Kidney epithelial cell (primary cell): Measurements from ENCODE around the gene FOXR1. TPM values are rescaled to one million over a fixed set of nuclear protein-coding genes. Genes with fewer than 3 reads are reported as not detected.

ENCODE experiments used
- DNase-seq: peaks from one replicate; pipeline ENCODE4 v3.0.0-alpha.2; 2010; ENCODE audit warnings: low read depth
- H3K27me3 ChIP-seq: 2 replicates; pipeline ENCODE4 v1.6.0; 2011; ENCODE audit warnings: low read length; ENCODE audit not compliant: control insufficient read depth, insufficient read depth
- H3K36me3 ChIP-seq: 2 replicates; pipeline ENCODE4 v1.5.1; 2011; ENCODE audit warnings: low read length; ENCODE audit not compliant: control insufficient read depth, insufficient read depth
- H3K4me3 ChIP-seq: 2 replicates; pipeline ENCODE4 v1.5.1; 2011; ENCODE audit warnings: low read depth, mild to moderate bottlenecking, control low read depth, low read length
- total RNA-seq: library from RNA; depleted of rRNA; stranded (reverse); fragments of >200 nt; gene quantifications from 2 replicates; pipeline ENCODE4 v1.2.3, GENCODE V29; 2015
- TF ChIP-seq, protein P1 (sequence below): IDR thresholded peaks from 2 replicates; pipeline ENCODE4 v1.5.1; 2011; ENCODE audit warnings: mild to moderate bottlenecking, moderate library complexity, low read length, control low read depth, inconsistent platforms; ENCODE audit not compliant: insufficient read depth, poor library complexity, severe bottlenecking

The FOXR1 gene
- total RNA-seq, 1 donor from 2014 or later = not detected

DNA sequence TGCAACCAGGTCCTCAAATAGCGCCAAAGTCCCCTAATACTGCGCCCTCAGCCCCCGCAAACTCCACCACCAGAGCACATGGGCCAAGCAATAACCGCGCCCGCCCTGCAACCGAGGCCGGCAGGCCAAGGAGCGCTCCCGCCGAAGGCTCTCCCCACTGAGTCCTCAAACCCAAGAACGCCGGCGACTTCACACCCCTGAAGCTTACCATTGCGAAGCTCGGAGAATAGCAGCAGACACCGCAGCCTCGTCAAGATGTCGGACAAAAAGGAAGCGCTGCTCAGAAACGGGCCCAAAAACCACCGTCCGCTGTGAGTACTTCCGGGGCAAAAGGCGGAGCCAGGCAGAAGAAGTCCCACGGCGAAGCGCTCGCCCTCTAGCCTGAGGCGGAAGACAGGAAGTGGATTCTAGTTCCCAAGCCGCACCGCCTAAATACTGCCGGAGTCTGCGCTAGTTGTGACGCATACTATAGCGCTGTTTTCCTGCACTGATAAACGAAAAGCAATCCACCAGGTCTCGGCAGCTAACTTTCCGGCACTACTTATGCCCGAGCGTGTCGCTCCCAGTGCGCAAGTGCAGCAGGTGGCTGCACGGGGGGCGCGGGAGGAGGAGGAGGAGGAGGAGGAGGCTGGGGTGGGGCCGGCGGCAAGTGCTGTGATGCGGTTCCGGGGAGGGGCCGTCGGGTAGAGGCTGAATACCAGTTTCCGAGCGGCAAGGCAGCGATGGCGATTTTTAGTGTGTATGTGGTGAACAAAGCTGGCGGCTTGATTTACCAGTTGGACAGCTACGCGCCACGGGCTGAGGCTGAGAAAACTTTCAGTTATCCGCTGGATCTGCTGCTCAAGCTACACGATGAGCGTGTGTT is 46.7 kb downstream of the FOXR1 start, which contains the start of the genes RPS25 and TRAPPC4:
Gene RPS25, minus strand, starts transcription at position 270 of the 865 bp plus-strand sequence. Its CDS starts 59 bp downstream, at position 211.
Gene TRAPPC4, plus strand, starts transcription at position 693 of the 865 bp plus-strand sequence. Its CDS starts 30 bp downstream, at position 723.
- peak; percentile 89 for DNase-seq
- TF ChIP-seq, protein P1, sequence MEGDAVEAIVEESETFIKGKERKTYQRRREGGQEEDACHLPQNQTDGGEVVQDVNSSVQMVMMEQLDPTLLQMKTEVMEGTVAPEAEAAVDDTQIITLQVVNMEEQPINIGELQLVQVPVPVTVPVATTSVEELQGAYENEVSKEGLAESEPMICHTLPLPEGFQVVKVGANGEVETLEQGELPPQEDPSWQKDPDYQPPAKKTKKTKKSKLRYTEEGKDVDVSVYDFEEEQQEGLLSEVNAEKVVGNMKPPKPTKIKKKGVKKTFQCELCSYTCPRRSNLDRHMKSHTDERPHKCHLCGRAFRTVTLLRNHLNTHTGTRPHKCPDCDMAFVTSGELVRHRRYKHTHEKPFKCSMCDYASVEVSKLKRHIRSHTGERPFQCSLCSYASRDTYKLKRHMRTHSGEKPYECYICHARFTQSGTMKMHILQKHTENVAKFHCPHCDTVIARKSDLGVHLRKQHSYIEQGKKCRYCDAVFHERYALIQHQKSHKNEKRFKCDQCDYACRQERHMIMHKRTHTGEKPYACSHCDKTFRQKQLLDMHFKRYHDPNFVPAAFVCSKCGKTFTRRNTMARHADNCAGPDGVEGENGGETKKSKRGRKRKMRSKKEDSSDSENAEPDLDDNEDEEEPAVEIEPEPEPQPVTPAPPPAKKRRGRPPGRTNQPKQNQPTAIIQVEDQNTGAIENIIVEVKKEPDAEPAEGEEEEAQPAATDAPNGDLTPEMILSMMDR = no peak
- H3K27me3 ChIP-seq = no peaks in the 10 kb centered on the region
- H3K4me3 ChIP-seq = peak within 1 kb of the TSS; percentile 75
- no peaks in the 10 kb centered on the region for H3K36me3 ChIP-seq

DNA sequence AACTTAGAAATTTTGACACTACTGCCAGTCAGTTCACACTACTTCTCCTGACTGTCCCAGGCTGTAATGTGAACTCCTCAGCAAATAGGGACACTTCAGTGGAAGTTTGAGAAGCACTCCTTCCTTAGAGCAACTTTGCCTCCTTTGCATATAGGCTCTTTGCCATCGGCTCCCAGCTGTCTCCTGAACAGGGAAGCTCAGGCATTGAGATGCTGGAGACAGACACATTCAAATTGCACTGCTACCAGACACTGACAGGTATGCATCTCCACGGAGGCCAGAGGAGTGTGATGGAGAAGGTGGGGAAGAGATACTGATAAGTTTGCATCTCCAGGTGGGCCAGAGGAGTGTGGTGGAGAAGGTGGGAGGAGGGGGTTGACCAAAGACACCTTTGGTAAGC is 48.4 kb downstream of the FOXR1 start:
- H3K27me3 ChIP-seq = no peaks in the 10 kb centered on the region
- no peak for DNase-seq
- no peaks in the 10 kb centered on the region for H3K36me3 ChIP-seq
- H3K4me3 ChIP-seq = no peak overlapping the region
- TF ChIP-seq, protein P1 = no peak

DNA sequence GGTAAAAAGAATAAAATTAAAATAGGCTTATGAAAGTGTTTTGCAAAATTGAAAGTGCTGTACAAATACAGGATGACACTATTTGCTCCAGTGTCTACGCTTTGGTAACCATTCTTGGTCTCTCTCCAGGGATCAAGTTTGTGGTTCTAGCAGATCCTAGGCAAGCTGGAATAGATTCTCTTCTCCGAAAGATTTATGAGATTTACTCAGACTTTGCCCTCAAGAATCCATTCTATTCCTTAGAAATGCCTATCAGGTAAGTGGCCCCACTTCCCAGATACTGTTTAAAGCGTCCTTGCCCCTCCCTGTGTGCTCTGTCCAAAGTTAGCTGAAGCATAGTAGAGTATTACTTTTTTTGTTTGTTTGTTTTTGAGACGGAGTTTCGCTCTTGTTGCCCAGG is 50.1 kb downstream of the FOXR1 start:
- TF ChIP-seq, protein P1 = no peak

DNA sequence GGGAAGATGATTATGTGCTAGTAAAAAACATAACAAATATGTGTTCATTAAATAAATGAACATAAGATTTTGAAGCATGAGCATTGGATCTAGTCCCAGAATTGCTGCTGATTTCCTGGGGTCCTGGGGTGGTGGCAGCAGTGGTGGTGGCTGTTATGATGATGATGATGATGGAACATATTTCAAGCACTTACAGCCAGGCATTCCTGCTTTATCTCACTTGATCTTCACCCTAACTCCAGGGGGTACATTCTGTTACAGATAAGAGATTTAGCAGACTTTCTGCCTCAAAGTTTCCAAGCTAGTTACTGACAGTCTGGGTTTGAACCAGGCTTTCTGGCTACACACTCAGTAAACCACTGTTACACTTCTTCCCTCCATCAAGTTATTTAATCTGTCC is 52.2 kb downstream of the FOXR1 start:
- no peak for DNase-seq
- TF ChIP-seq, protein P1 = no peak
- Histone ChIP-seq H3K36me3 (peaks cover 2% of the 10 kb centered on the region), H3K27me3 (no peaks in the 10 kb centered on the region), H3K4me3 (no peak overlapping the region)

More for the DNA sequence above, 50.1 kb downstream of the FOXR1 start:
- Histone ChIP-seq H3K4me3 (no peak overlapping the region), H3K27me3 (no peaks in the 10 kb centered on the region), H3K36me3 (no peaks in the 10 kb centered on the region)
- DNase-seq = no peak

DNA sequence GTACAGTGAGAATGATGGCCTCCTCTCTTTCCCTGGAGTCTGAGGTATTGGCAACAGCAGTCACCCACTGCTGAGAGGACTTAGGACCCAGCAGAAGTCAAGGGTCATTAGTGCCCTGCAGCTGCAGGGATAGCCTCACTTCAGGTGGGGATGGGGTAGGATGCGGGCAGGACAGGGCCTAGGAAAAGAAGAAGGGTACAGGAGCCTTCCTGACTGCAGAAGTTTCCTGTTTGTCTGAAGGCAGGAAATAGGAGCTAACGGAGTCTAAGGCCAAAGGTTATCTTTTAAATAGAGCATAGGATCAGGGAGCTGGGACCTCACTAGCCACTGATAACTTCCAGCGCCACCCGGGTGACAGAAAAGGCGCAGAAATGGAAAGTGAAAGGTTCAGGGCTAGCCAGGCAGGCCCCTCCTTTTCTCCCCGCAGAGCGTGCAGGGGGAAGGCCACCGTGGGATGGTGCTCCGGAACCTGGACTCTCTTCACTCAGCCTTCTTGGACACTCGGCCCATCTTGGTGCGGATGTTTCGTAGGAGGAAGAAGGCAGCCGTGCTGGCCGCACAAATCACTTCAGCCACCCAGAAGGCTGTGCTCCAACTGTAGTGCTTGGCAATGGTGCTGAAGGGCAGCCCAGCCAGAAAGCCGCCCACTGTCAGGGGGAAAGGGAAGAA is 53.0 kb downstream of the FOXR1 start:
- no peak for DNase-seq
- Histone ChIP-seq H3K4me3 (no peak overlapping the region), H3K36me3 (peaks cover 2% of the 10 kb centered on the region), H3K27me3 (no peaks in the 10 kb centered on the region)
- TF ChIP-seq, protein P1 = no peak
